HG02759 (cell line): ENCODE data around the gene KLRC1.
"Not testable (repeated sequence)": the region's sequence is repeated elsewhere in the genome, so short reads cannot be mapped to it uniquely, and the experiment has no call there.

Experiments
- ATAC-seq: cut with Tn5 transposase; IDR thresholded peaks from one replicate; pipeline ENCODE4 v1.9.1; 2021; ENCODE audit warnings: mild to moderate bottlenecking, moderate library complexity; ENCODE audit not compliant: unreplicated experiment

The KLRC1 gene

GRCh38 chr12:10422159-10422558 lies 31.0 kb downstream of the KLRC1 start:
- not testable (repeated sequence) for ATAC-seq

- ATAC-seq = not testable (repeated sequence)
These were observed 32.8 kb downstream of the KLRC1 start, which contains the start of gene KLRC3 for GRCh38 chr12:10420334-10420733. KLRC3 (minus strand) TSS chr12:10420595; CDS start chr12:10420550, 45 bp downstream.

- no peak for ATAC-seq
These were observed 43.8 kb downstream of the KLRC1 start, which contains the start of gene KLRC4 for GRCh38 chr12:10409392-10409791. KLRC4 (minus strand) TSS chr12:10409757; CDS start chr12:10409575, 182 bp downstream.

GRCh38 chr12:10408842-10409241 lies 44.3 kb downstream of the KLRC1 start:
- no peak for ATAC-seq

GRCh38 chr12:10406725-10407124 lies 46.5 kb downstream of the KLRC1 start:
- ATAC-seq = no peak

- no peak for ATAC-seq
These were observed 47.9 kb downstream of the KLRC1 start for GRCh38 chr12:10405294-10405693.

GRCh38 chr12:10404798-10405197 lies 48.4 kb downstream of the KLRC1 start:
- ATAC-seq = no peak

GRCh38 chr12:10400829-10401228 lies 52.3 kb downstream of the KLRC1 start:
- ATAC-seq = no peak

- no peak for ATAC-seq
These were observed 55.0 kb downstream of the KLRC1 start for GRCh38 chr12:10398168-10398567.

GRCh38 chr12:10397296-10397695 lies 55.9 kb downstream of the KLRC1 start:
- no peak for ATAC-seq

GRCh38 chr12:10396176-10396575 lies 57.0 kb downstream of the KLRC1 start:
- ATAC-seq = not testable (repeated sequence)
